AG08395 (cell line): Measurements from ENCODE around the gene MAPK13.

Experiments
- DNase-seq: peaks from one replicate; pipeline ENCODE4 v3.0.0; 2012; ENCODE audit warnings: mixed read lengths, low spot score

The MAPK13 gene

GRCh38 chr6:36154286-36154685 lies 24.0 kb downstream of the MAPK13 start:
- DNase-seq = no peak

GRCh38 chr6:36155662-36156061 lies 25.3 kb downstream of the MAPK13 start:
- no peak for DNase-seq

- no peak for DNase-seq
Measured at GRCh38 chr6:36160147-36160760, 29.9 kb downstream of the MAPK13 start.

GRCh38 chr6:36169023-36170007 lies 39.0 kb downstream of the MAPK13 start:
- DNase-seq = no peak

- DNase-seq = no peak
Measured at GRCh38 chr6:36170704-36171103, 40.4 kb downstream of the MAPK13 start.

- no peak for DNase-seq
Measured at GRCh38 chr6:36171573-36171972, 41.3 kb downstream of the MAPK13 start.

- no peak for DNase-seq
Measured at GRCh38 chr6:36177166-36177565, 46.9 kb downstream of the MAPK13 start.

- no peak for DNase-seq
Measured at GRCh38 chr6:36178544-36178943, 48.2 kb downstream of the MAPK13 start.

GRCh38 chr6:36180126-36180525 lies 49.8 kb downstream of the MAPK13 start:
- no peak for DNase-seq

- DNase-seq = no peak
Measured at GRCh38 chr6:36184311-36184710, 54.0 kb downstream of the MAPK13 start.

- no peak for DNase-seq
Measured at GRCh38 chr6:36186199-36186598, 55.9 kb downstream of the MAPK13 start.

GRCh38 chr6:36187446-36187845 lies 57.1 kb downstream of the MAPK13 start:
- DNase-seq = no peak
